D341Med (cell line): Measurements from ENCODE around the gene SPAG16.

Source experiments
- DNase-seq: peaks from one replicate; pipeline ENCODE4 v3.0.0; 2012; ENCODE audit warnings: low spot score

The SPAG16 gene

GRCh38 chr2:213284105-213285090 lies at the start of gene SPAG16:
SPAG16 (plus strand) TSS chr2:213284464.
- peak; percentile 96 for DNase-seq

- no peak for DNase-seq
These were observed 49.6 kb upstream of the SPAG16 start for GRCh38 chr2:213234641-213235040.

GRCh38 chr2:213235741-213236140 lies 48.5 kb upstream of the SPAG16 start:
- DNase-seq = no peak

- no peak for DNase-seq
These were observed 47.0 kb upstream of the SPAG16 start for GRCh38 chr2:213237251-213237650.

- no peak for DNase-seq
These were observed 46.5 kb upstream of the SPAG16 start for GRCh38 chr2:213237787-213238186.

GRCh38 chr2:213238753-213239495 lies 45.3 kb upstream of the SPAG16 start:
- DNase-seq = no peak

- DNase-seq = no peak
These were observed 42.4 kb upstream of the SPAG16 start for GRCh38 chr2:213241817-213242216.

GRCh38 chr2:213242653-213243052 lies 41.6 kb upstream of the SPAG16 start:
- no peak for DNase-seq

- DNase-seq = no peak
These were observed 40.8 kb upstream of the SPAG16 start for GRCh38 chr2:213243189-213244044.

GRCh38 chr2:213246497-213247281 lies 37.6 kb upstream of the SPAG16 start:
- peak; percentile 25 for DNase-seq

GRCh38 chr2:213247566-213247965 lies 36.7 kb upstream of the SPAG16 start:
- DNase-seq = no peak

- DNase-seq = no peak
These were observed 35.6 kb upstream of the SPAG16 start for GRCh38 chr2:213248637-213249036.

GRCh38 chr2:213249502-213249901 lies 34.8 kb upstream of the SPAG16 start:
- no peak for DNase-seq

GRCh38 chr2:213251618-213252017 lies 32.6 kb upstream of the SPAG16 start:
- peak; percentile 36 for DNase-seq

GRCh38 chr2:213252206-213252605 lies 32.1 kb upstream of the SPAG16 start:
- DNase-seq = no peak

GRCh38 chr2:213253162-213253561 lies 31.1 kb upstream of the SPAG16 start:
- no peak for DNase-seq

GRCh38 chr2:213259266-213259665 lies 25.0 kb upstream of the SPAG16 start:
- no peak for DNase-seq

GRCh38 chr2:213261237-213261636 lies 23.0 kb upstream of the SPAG16 start:
- DNase-seq = no peak

- no peak for DNase-seq
These were observed 22.5 kb upstream of the SPAG16 start for GRCh38 chr2:213261715-213262114.

- DNase-seq = no peak
These were observed 18.6 kb upstream of the SPAG16 start for GRCh38 chr2:213265679-213266078.

- no peak for DNase-seq
These were observed 17.8 kb upstream of the SPAG16 start for GRCh38 chr2:213266421-213266820.
